ENCODE results near the gene PLAC1. TPM values are rescaled to one million over a fixed set of nuclear protein-coding genes. Genes with fewer than 3 reads are reported as not detected.

The PLAC1 gene
- total RNA-seq, 1 experiment from 2014 or later = 0.34 TPM

- ChIA-PET POLR2A (no interaction called here), RAD21 (ENCODE audit: low non-redundant PET in 1 of 2, low total read pairs in 2 of 2, uncharacterized antibody in 2 of 2, unreplicated experiment in 2 of 2) (no interaction called here), CTCF (no interaction called here)
- ATAC-seq (no peak), DNase-seq (ENCODE audit: low read depth, low spot score) (no peak)
- Histone ChIP-seq H3K4me3 (replicated peaks in 1 of 2; ENCODE audit: low read depth in 1 of 2, low read length in 2 of 2) (no peak overlapping the region), H3K9me3 (ENCODE audit: control insufficient read depth in 1 of 2, insufficient read depth in 1 of 2, low read depth in 1 of 2, low read length in 2 of 2) (no peaks in the 10 kb centered on the region), H2AFZ (ENCODE audit: low read depth, low read length, poor library complexity, severe bottlenecking) (no peak overlapping the region), H3K4me1 (ENCODE audit: control insufficient read depth in 1 of 2, insufficient read depth in 2 of 2, low read length in 2 of 2) (no peaks in the 10 kb centered on the region), H3K27me3 (ENCODE audit: insufficient read depth, low read length) (no peaks in the 10 kb centered on the region), H4K20me1 (ENCODE audit: insufficient read depth) (no peaks in the 10 kb centered on the region), H3K9ac (ENCODE audit: low read length) (no peak overlapping the region), H3K4me2 (ENCODE audit: low read length) (no peak overlapping the region), H3K79me2 (ENCODE audit: insufficient read depth, low read length) (no peaks in the 10 kb centered on the region), H3K27ac (ENCODE audit: low read depth, low read length) (no peak overlapping the region), H3K36me3 (ENCODE audit: control insufficient read depth in 1 of 2, insufficient read depth in 2 of 2, low read length in 2 of 2) (no peaks in the 10 kb centered on the region), H3K9me2 (ENCODE audit: insufficient read depth) (no peaks in the 10 kb centered on the region)
- intact Hi-C loops (cut with micrococcal nuclease) = no loop called here
- BruUV-seq (replicated peaks) = no TSS peak
- TF ChIP-seq ZNF274 (IDR thresholded peaks at IDR 0.05; ENCODE audit: low read depth, low read length) (no peak), SIN3A (IDR thresholded peaks at IDR 0.05; ENCODE audit: low read depth) (no peak), POLR2AphosphoS5 (IDR thresholded peaks at IDR 0.05; ENCODE audit: low read depth, low read length) (no peak), FOSL1 (IDR thresholded peaks at IDR 0.05; ENCODE audit: low read depth) (no peak), EGR1 (IDR thresholded peaks at IDR 0.05; ENCODE audit: low read depth) (no peak), JUND (IDR thresholded peaks at IDR 0.05) (no peak), EZH2 (IDR thresholded peaks at IDR 0.05) (no peak), SP1 (IDR thresholded peaks at IDR 0.05; ENCODE audit: low read depth) (no peak), SRF (IDR thresholded peaks at IDR 0.05; ENCODE audit: low read depth) (no peak), ELF1 (IDR thresholded peaks at IDR 0.05; ENCODE audit: borderline replicate concordance, low read depth) (no peak), RAD21 (IDR thresholded peaks at IDR 0.05; ENCODE audit: low read depth) (no peak), YY1 (IDR thresholded peaks at IDR 0.05; ENCODE audit: extremely low read depth, insufficient replicate concordance, low read depth, low read length) (no peak), POLR2A (IDR thresholded peaks at IDR 0.05; ENCODE audit: borderline replicate concordance, extremely low read depth, insufficient read depth, insufficient read length) (no peak), ZFX (IDR thresholded peaks at IDR 0.05) (no peak), CBX3 (IDR thresholded peaks at IDR 0.05; ENCODE audit: low read depth) (no peak), EZH2phosphoT487 (IDR thresholded peaks at IDR 0.05; ENCODE audit: borderline replicate concordance) (no peak), CEBPB (IDR thresholded peaks at IDR 0.05; ENCODE audit: low read depth) (no peak), TCF7L2 (IDR thresholded peaks at IDR 0.05; ENCODE audit: borderline replicate concordance, extremely low read depth, insufficient read depth, insufficient read length) (no peak)
- TF ChIP-seq, protein P1, sequence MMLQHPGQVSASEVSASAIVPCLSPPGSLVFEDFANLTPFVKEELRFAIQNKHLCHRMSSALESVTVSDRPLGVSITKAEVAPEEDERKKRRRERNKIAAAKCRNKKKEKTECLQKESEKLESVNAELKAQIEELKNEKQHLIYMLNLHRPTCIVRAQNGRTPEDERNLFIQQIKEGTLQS (IDR thresholded peaks at IDR 0.05) = no peak
- TF ChIP-seq, protein P2, sequence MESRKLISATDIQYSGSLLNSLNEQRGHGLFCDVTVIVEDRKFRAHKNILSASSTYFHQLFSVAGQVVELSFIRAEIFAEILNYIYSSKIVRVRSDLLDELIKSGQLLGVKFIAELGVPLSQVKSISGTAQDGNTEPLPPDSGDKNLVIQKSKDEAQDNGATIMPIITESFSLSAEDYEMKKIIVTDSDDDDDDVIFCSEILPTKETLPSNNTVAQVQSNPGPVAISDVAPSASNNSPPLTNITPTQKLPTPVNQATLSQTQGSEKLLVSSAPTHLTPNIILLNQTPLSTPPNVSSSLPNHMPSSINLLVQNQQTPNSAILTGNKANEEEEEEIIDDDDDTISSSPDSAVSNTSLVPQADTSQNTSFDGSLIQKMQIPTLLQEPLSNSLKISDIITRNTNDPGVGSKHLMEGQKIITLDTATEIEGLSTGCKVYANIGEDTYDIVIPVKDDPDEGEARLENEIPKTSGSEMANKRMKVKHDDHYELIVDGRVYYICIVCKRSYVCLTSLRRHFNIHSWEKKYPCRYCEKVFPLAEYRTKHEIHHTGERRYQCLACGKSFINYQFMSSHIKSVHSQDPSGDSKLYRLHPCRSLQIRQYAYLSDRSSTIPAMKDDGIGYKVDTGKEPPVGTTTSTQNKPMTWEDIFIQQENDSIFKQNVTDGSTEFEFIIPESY (IDR thresholded peaks at IDR 0.05; ENCODE audit: extremely low read depth, insufficient replicate concordance, low read length) = no peak
Measured at GRCh38 chrX:134658760-134659023, 421 bp upstream of the PLAC1 start.
